ENCODE data around the gene TEC.

TEC gene

GRCh38 chr4:48114412-48114811, 155.2 kb downstream of the TEC start:
- DNase-seq, result no peak

- peak; percentile 47 for DNase-seq
Measured at GRCh38 chr4:48112017-48112667, 157.5 kb downstream of the TEC start.

GRCh38 chr4:48110452-48110978, 159.1 kb downstream of the TEC start:
- DNase-seq, result peak; percentile 11

- DNase-seq, result peak; percentile 36
Measured at GRCh38 chr4:48109413-48110263, 160.0 kb downstream of the TEC start.

- no peak for DNase-seq
Measured at GRCh38 chr4:48108309-48109073, 161.1 kb downstream of the TEC start.

- no peak for DNase-seq
Measured at GRCh38 chr4:48105230-48105629, 164.4 kb downstream of the TEC start.

- no peak for DNase-seq
Measured at GRCh38 chr4:48103483-48104139, 166.0 kb downstream of the TEC start.

- DNase-seq, result no peak
Measured at GRCh38 chr4:48102303-48102702, 167.3 kb downstream of the TEC start.

GRCh38 chr4:48100256-48100655, 169.4 kb downstream of the TEC start:
- DNase-seq, result peak; percentile 52

GRCh38 chr4:48095441-48095840, 174.2 kb downstream of the TEC start:
- no peak for DNase-seq

- DNase-seq, result peak; percentile 34
Measured at GRCh38 chr4:48093991-48094416, 175.6 kb downstream of the TEC start.

GRCh38 chr4:48090621-48091020, 179.0 kb downstream of the TEC start:
- no peak for DNase-seq

GRCh38 chr4:48085821-48086589, 183.6 kb downstream of the TEC start:
- DNase-seq, result no peak
